ENCODE results near the gene OR51M1.

- TF ChIP-seq, protein P1, sequence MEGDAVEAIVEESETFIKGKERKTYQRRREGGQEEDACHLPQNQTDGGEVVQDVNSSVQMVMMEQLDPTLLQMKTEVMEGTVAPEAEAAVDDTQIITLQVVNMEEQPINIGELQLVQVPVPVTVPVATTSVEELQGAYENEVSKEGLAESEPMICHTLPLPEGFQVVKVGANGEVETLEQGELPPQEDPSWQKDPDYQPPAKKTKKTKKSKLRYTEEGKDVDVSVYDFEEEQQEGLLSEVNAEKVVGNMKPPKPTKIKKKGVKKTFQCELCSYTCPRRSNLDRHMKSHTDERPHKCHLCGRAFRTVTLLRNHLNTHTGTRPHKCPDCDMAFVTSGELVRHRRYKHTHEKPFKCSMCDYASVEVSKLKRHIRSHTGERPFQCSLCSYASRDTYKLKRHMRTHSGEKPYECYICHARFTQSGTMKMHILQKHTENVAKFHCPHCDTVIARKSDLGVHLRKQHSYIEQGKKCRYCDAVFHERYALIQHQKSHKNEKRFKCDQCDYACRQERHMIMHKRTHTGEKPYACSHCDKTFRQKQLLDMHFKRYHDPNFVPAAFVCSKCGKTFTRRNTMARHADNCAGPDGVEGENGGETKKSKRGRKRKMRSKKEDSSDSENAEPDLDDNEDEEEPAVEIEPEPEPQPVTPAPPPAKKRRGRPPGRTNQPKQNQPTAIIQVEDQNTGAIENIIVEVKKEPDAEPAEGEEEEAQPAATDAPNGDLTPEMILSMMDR (IDR thresholded peaks at IDR 0.05; ENCODE audit: low read length), result no peak
- no peak for TF ChIP-seq EZH2 (optimal IDR thresholded peaks at IDR 0.05; ENCODE audit: low read depth, low read length)
Observed at GRCh38 chr11:5394091-5394490, 10.5 kb downstream of the OR51M1 start.

Measured in MM.1S (cell line).